ENCODE results near the gene ENAH.

GRCh38 chr1:225458222-225458631 is 194.7 kb downstream of the ENAH start:
- TF ChIP-seq POLR2A (IDR thresholded peaks at IDR 0.05) (no peak), CTCF (IDR thresholded peaks at IDR 0.05) (no peak)
